Erythroblast (primary cell): ENCODE data around the gene PMM2.

Experiments used
- DNase-seq, 2 experiments: peaks; one replicate each; lab custom pipeline; 2025; lab: John Stamatoyannopoulos, UW
- GATA1 ChIP-seq: IDR thresholded peaks from 2 replicates; pipeline ENCODE4 v1.6.1; 2011; ENCODE audit warnings: low read depth, mild to moderate bottlenecking, control low read depth, low read length, moderate library complexity
- POLR2A ChIP-seq: IDR thresholded peaks from 2 replicates; pipeline ENCODE4 v1.6.1; 2011; ENCODE audit warnings: mild to moderate bottlenecking, low read length

The PMM2 gene

DNA sequence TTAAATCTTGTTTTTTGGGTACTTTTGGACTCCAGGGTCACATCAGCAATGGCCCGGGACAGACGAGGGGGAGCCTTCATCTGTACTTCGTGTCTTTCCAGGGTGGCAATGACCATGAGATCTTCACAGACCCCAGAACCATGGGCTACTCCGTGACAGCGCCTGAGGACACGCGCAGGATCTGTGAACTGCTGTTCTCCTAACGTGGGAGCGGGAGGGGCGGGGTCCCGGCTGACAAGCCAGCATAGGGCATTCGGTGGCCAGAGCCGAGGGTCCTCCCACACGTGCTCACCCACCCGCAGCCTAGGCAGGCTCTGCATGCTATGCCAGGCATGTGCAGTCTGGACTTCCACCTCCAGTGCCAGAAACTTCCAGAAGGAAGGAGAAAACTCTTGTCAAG, 50.0 kb downstream of the PMM2 start:
- no peak for DNase-seq
- TF ChIP-seq GATA1: no peak
- no peak for TF ChIP-seq POLR2A

DNA sequence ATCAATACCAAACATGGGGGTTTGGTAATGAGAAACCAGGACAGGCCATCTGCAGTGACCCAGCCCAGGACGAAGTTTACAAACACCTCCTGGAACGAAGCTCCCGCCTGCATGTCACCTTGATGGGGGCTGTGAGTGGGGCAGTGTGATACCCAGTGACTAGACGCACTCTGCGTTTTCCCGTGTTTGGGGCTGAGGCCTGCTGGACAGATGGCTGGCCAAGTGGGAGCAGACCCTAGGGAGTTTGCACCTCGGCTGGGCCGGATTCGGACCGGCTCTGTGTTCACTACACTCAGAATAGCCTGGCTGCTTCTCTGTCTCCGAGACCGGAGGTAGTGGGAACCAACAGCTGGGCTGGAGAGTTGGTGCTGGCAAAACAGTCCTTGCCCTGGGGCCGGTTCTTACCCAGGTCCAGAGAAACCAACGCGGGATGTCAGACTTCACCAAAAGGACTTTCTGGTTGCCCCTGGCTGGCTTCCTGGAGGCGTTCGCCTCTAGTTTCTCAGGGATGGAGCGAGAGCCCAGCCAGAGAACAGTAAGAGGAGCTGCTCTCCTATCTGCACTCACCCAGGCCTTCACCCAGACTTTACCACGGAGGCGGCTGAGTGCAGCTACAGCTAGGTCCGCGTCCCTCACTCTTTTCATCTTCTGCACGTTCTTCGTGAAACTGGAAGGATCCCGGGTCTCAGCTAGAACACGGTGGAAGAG, 50.7 kb downstream of the PMM2 start:
- TF ChIP-seq GATA1: no peak
- no peak for TF ChIP-seq POLR2A
- no peak for DNase-seq

DNA sequence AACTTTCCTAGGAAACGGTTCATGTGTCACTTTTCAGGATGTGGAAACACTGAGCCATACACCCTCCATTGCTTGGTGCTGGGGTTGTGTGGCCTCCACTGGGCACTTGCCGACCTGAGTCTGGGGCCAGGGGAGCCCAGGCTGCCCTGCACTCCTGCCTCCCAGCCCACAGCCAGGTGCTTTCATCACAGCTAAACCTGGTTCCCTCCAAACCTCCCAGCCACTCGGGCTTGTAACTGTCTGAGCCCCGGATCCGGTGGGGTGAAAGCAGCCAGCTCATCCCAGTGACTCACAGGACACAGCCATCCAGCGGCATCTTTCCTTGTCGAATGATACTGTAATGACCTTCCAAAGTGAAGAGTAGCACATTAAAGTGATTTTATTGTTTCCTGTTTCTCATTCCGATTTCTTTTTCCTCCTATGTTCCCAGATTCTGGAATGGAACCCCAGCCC, 51.3 kb downstream of the PMM2 start:
- no peak for TF ChIP-seq GATA1
- no peak for TF ChIP-seq POLR2A
- DNase-seq: no peak

DNA sequence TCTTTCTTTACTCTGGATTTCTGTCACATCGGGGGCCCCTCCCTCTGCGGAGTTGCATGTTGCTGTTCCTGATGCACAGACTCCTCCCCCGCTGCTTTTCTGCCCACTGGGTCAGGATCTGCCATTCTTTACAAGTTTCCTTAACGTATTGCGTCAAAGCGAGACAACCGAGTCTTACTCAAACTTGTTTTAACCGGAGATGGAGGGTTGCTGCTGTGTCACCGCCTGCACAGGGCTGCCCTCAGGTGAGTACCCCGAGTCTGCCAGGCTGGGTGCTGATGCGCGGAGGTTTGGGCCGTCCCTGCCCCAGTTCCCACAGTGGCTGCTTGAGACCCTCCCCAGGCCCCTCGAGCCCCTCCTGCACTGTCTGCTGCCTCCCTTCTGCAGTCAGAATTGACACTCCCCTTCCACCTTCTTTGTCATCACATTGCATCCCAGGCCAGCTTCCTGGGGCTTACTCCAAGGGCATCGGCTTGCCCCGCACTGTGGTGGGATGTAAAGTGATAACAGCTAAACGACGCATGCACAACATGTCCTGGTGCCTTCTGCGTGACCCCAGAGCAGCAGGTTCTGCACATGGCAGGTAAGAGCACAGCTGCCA, 51.9 kb downstream of the PMM2 start:
- TF ChIP-seq POLR2A (no peak), GATA1 (no peak)

DNA sequence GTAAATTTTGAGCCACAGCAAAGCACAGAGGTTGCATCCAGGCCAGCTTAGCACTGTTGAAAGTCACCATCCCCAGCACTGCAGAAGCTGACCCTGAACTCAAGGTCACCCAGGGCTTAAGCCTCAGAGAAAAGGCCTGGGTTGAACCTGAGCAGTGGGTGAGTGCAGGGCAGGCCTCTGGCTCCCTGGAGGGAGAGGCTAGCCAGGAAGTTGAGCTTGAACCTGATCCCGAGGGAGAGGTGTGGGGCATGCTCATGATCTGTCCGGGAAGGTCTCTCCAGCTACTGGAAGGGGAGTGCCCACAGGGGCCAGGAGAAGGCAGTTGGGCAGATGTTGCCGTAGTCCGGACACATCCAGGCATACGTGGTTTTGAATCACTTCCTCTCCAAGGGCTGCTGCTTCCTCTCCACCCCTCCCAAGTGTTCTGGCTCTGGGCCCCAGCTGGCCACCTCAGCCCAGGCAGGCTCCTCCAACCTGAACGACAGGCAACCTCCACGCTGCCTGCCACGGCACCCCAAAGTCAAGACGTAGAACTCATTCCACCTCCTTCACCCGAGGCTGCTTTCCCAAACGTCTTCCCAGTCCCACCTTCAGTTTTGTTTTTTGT, 52.7 kb downstream of the PMM2 start:
- TF ChIP-seq GATA1: no peak
- no peak for TF ChIP-seq POLR2A
- no peak for DNase-seq

More for the DNA sequence above, 51.9 kb downstream of the PMM2 start:
- DNase-seq: no peak

DNA sequence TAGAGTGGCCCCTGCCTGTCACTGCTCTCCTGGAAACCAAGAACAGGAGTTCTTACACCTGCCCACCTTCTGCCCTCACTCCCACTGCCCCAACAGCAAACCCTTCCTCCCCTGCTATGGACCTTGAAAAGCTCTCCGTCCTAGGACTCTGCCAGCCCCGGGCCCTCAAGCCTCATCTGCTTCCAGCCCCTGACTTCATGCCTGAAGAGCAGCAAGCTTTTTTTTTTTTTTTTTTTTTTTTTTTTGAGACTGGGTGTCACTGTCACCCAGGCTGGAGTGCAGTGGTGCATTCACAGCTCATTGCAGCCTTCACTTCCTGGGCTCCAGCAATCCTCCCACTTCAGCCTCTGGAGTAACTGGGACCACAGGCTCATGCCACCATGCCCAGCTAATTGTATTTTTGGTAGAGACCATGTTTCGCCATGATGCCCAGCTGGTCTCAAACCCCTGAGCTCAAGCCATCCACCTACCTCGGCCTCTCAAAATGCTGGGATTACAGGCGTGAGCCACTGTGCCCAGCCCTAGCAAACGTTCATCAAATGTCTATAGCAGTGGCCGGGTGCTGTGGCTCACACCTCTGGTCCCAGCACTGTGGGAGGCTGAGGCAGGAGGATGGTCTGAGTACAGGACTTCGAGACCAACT, 54.2 kb downstream of the PMM2 start:
- no peak for TF ChIP-seq POLR2A
- TF ChIP-seq GATA1: no peak
- DNase-seq: no peak

DNA sequence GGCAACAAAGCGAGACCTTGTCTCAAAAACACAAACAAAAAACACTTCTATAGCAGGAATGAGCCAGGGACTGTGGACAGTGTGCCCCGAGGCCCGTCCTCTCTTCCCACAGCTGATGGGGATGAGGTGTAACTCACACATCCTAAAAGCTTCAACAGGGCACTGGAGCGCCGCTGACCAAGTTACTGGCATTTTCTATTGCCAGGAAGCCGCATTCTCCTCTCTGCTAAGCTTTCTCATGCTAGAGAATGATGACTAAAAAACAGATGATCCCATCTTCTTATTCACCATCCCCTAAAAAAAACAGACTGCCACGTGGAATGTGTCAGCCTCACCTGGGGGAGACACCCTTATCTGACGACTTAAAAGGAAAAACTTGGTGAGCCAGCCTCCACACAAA, 54.9 kb downstream of the PMM2 start:
- DNase-seq: no peak
- TF ChIP-seq GATA1 (no peak), POLR2A (no peak)

DNA sequence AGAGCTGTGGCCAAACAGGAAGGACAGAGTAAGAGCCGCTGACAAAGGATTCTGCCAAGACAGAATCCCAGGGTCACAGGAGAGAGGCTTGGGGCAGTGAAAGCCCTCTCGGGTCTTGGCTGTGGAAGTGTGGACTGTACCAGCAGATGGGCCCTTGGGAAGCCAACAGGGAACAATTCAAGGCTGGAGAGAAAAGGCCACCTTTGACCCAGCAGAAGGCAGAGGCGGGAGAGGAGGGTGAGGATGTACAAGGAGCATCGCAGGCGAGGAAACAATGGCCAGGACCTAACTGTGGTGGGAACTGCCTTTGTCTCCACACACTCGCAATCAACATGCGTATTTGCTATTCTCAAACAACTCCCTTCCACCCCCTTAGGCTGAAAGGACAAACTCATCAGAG, 55.5 kb downstream of the PMM2 start:
- DNase-seq: no peak
- TF ChIP-seq GATA1 (no peak), POLR2A (no peak)

DNA sequence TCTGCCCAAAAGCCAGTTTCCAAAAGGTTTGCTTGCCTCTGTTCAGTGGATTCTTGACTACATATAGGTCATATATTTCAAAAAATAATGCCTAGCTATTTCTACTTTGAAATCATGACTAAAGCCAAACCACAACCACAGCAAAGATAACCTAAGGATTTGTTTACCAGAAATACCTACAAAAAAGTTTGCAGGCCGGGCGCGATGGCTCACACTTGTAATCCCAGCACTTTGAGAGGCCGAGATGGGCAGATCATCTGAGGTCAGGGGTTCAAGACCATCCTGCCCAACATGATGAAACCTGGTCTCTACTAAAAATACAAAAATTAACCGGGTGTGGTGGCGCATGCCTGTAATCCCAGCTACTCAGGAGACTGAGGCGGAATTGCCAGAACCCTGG, 56.0 kb downstream of the PMM2 start:
- no peak for DNase-seq
- no peak for TF ChIP-seq GATA1
- no peak for TF ChIP-seq POLR2A

DNA sequence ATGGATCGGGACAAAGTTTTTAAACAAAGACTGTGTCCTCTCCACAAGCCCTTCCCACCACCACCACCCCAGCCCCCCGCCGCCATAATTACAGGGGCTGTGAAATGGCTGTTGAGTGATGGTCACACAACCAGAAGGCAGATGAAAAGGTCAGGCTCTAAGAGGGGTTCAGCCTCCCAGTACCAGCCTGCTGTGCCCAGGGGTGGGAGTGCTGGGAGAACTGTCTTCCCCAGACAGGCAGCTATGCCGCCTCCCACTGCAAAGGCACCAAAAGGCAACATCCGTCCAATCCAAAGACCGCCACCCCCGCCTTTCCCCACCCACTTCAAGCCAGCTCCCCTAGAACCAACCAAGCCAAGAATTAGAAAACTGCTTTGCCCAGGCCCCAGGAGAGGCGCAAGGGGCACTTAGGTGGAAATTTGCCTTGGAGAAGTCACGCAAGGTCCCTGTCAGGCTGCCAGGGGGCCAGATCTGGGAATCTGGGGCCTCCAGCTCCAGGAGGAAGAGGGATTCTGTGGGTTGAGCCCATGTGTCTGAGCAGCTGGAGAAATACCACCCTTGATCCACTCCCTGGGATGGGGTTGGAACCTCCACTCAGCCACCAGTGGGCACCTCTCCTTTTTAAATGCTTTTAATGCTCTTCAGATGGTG, 56.8 kb downstream of the PMM2 start:
- no peak for TF ChIP-seq POLR2A
- TF ChIP-seq GATA1: no peak
- DNase-seq: no peak

DNA sequence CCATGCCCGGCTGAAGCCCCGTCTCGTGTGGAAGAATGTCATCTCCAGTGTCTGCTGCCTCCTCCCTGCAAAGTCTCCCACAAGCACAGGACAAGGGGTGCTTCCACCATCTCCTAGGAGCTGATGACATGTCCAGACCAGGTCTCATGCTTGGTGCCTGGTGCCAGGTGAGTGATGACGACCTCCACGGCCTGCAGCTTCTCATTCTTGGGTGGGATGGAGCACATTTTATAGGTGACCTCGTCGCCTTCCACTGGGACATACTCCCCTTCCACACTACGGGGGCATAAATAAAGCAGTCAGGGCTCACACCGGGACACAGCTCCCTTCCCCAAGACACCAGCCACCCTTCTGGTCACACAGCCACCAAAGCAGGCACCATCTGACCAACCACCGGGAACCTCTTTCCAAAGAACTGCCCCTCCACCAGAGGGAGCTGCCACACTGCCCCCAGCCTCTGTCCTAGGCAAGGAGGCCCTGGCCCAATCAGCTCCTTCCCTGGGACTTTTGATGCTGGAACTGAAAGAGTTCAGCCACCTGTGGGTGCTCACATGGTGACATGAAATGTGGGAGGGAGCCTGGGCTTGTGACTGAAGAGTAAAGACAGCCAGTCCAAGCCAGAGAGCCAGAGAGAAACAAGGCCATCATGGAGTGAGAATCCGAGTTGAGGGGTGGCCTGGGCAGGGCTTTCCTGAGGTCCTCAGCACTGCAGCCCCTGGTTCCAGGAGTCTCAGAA, 57.6 kb downstream of the PMM2 start:
- TF ChIP-seq POLR2A (no peak), GATA1 (no peak)

DNA sequence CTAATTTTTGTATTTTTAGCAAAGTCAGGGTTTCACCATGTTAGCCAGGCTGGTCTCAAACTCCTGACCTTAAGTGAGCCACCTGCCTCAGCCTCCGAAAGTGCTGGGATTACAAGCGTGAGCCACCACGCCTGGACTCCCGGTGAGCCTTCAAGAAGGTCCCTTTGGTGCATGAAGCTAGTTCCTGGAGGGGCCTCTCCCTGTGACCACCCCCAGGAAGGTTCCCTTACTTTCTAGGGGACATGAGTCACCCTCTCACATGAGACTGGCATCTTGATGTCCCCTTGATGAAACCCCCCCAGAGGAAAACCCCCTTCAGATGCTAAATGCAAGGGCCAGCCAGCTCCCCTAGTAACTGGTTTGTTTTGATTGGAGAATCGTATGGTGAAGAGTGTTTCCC, 58.3 kb downstream of the PMM2 start:
- DNase-seq: no peak
- TF ChIP-seq GATA1 (no peak), POLR2A (no peak)

More for the DNA sequence above, 57.6 kb downstream of the PMM2 start:
- peak; percentile 24 to 32 for DNase-seq
